Measurements from ENCODE around the gene NSD1.
A peak's percentile ranks its signal among the peaks of the same experiment; 100 is the strongest.
"Not testable (repeated sequence)": the region's sequence is repeated elsewhere in the genome, so short reads cannot be mapped to it uniquely, and the experiment has no call there.

The NSD1 gene

GRCh38 chr5:177234841-177235240 lies 101.3 kb downstream of the NSD1 start:
- no peak for DNase-seq

GRCh38 chr5:177241768-177242167 lies 108.2 kb downstream of the NSD1 start:
- no peak for DNase-seq

GRCh38 chr5:177242304-177242703 lies 108.7 kb downstream of the NSD1 start:
- DNase-seq: no peak

GRCh38 chr5:177249761-177250537 lies 116.4 kb downstream of the NSD1 start:
- DNase-seq: no peak

- DNase-seq: no peak
Observed at GRCh38 chr5:177253252-177253651, 119.7 kb downstream of the NSD1 start.

GRCh38 chr5:177256296-177256695 lies 122.7 kb downstream of the NSD1 start:
- no peak for DNase-seq

- not testable (repeated sequence) for DNase-seq
Observed at GRCh38 chr5:177258711-177259110, 125.1 kb downstream of the NSD1 start.

- no peak for DNase-seq
Observed at GRCh38 chr5:177260961-177261360, 127.4 kb downstream of the NSD1 start.

GRCh38 chr5:177261510-177261909 lies 127.9 kb downstream of the NSD1 start:
- DNase-seq: no peak

- no peak for DNase-seq
Observed at GRCh38 chr5:177264178-177264577, 130.6 kb downstream of the NSD1 start.

GRCh38 chr5:177265395-177265794 lies 131.8 kb downstream of the NSD1 start:
- DNase-seq: no peak

GRCh38 chr5:177269232-177269895 lies 135.8 kb downstream of the NSD1 start:
- DNase-seq: no peak

GRCh38 chr5:177269976-177270375 lies 136.4 kb downstream of the NSD1 start:
- DNase-seq: no peak

- no peak for DNase-seq
Observed at GRCh38 chr5:177270653-177271052, 137.1 kb downstream of the NSD1 start.

- DNase-seq: no peak
Observed at GRCh38 chr5:177271113-177271512, 137.5 kb downstream of the NSD1 start.

- DNase-seq: no peak
Observed at GRCh38 chr5:177275883-177276282, 142.3 kb downstream of the NSD1 start.

GRCh38 chr5:177276886-177277285 lies 143.3 kb downstream of the NSD1 start:
- no peak for DNase-seq

- DNase-seq: no peak
Observed at GRCh38 chr5:177288191-177288590, 154.6 kb downstream of the NSD1 start.

- no peak for DNase-seq
Observed at GRCh38 chr5:177290816-177291596, 157.4 kb downstream of the NSD1 start.

- no peak for DNase-seq
Observed at GRCh38 chr5:177291735-177292134, 158.2 kb downstream of the NSD1 start.

GRCh38 chr5:177293819-177294581 lies 160.4 kb downstream of the NSD1 start:
- DNase-seq: no peak

- no peak for DNase-seq
Observed at GRCh38 chr5:177294632-177295031, 161.1 kb downstream of the NSD1 start.

- peak; percentile 40 to 41 (median 40) for DNase-seq
Observed at GRCh38 chr5:177295924-177296323, 162.4 kb downstream of the NSD1 start.
